ENCODE measurements around the gene GPRIN3.

GPRIN3 gene

GRCh38 chr4:89253935-89254334 is 53.7 kb downstream of the GPRIN3 start:
- H3K4me1 ChIP-seq (ENCODE audit: control insufficient read depth, insufficient read depth, low read length, poor library complexity, severe bottlenecking), result peaks cover 32% of the 10 kb centered on the region
- H3K27ac ChIP-seq (ENCODE audit: insufficient read depth, low read length, poor library complexity, severe bottlenecking), result no peak overlapping the region
- DNase-seq, result no peak
- peaks cover 9% of the 10 kb centered on the region for H3K36me3 ChIP-seq (ENCODE audit: control insufficient read depth, insufficient read depth, low read length)
- H3K27me3 ChIP-seq (replicated peaks; ENCODE audit: control insufficient read depth, insufficient read depth, low read length, poor library complexity, severe bottlenecking), result no peaks in the 10 kb centered on the region
- H3K4me3 ChIP-seq (ENCODE audit: insufficient read depth, low read depth, low read length, poor library complexity, severe bottlenecking), result no peak overlapping the region
- no peaks in the 10 kb centered on the region for H3K9me3 ChIP-seq (ENCODE audit: control insufficient read depth, low read length)

GRCh38 chr4:89253311-89253710 is 54.3 kb downstream of the GPRIN3 start:
- peaks cover 16% of the 10 kb centered on the region for H3K36me3 ChIP-seq (ENCODE audit: control insufficient read depth, insufficient read depth, low read length)
- H3K4me3 ChIP-seq (ENCODE audit: insufficient read depth, low read depth, low read length, poor library complexity, severe bottlenecking), result no peak overlapping the region
- no peaks in the 10 kb centered on the region for H3K9me3 ChIP-seq (ENCODE audit: control insufficient read depth, low read length)
- H3K27me3 ChIP-seq (replicated peaks; ENCODE audit: control insufficient read depth, insufficient read depth, low read length, poor library complexity, severe bottlenecking), result no peaks in the 10 kb centered on the region
- no peak for DNase-seq
- H3K27ac ChIP-seq (ENCODE audit: insufficient read depth, low read length, poor library complexity, severe bottlenecking), result no peak overlapping the region
- H3K4me1 ChIP-seq (ENCODE audit: control insufficient read depth, insufficient read depth, low read length, poor library complexity, severe bottlenecking), result peaks cover 27% of the 10 kb centered on the region

GRCh38 chr4:89251396-89251795 is 56.2 kb downstream of the GPRIN3 start:
- Histone ChIP-seq H3K9me3 (ENCODE audit: control insufficient read depth, low read length) (no peaks in the 10 kb centered on the region), H3K36me3 (ENCODE audit: control insufficient read depth, insufficient read depth, low read length) (peaks cover 33% of the 10 kb centered on the region), H3K27ac (ENCODE audit: insufficient read depth, low read length, poor library complexity, severe bottlenecking) (no peak overlapping the region), H3K27me3 (replicated peaks; ENCODE audit: control insufficient read depth, insufficient read depth, low read length, poor library complexity, severe bottlenecking) (no peaks in the 10 kb centered on the region), H3K4me3 (ENCODE audit: insufficient read depth, low read depth, low read length, poor library complexity, severe bottlenecking) (no peak overlapping the region), H3K4me1 (ENCODE audit: control insufficient read depth, insufficient read depth, low read length, poor library complexity, severe bottlenecking) (peaks cover 10% of the 10 kb centered on the region)
- no peak for DNase-seq

- Histone ChIP-seq H3K4me3 (ENCODE audit: insufficient read depth, low read depth, low read length, poor library complexity, severe bottlenecking) (no peak overlapping the region), H3K36me3 (ENCODE audit: control insufficient read depth, insufficient read depth, low read length) (peaks cover 36% of the 10 kb centered on the region), H3K9me3 (ENCODE audit: control insufficient read depth, low read length) (no peaks in the 10 kb centered on the region), H3K27ac (ENCODE audit: insufficient read depth, low read length, poor library complexity, severe bottlenecking) (no peak overlapping the region), H3K4me1 (ENCODE audit: control insufficient read depth, insufficient read depth, low read length, poor library complexity, severe bottlenecking) (peaks cover 10% of the 10 kb centered on the region), H3K27me3 (replicated peaks; ENCODE audit: control insufficient read depth, insufficient read depth, low read length, poor library complexity, severe bottlenecking) (no peaks in the 10 kb centered on the region)
- no peak for DNase-seq
These were observed 57.8 kb downstream of the GPRIN3 start for GRCh38 chr4:89249716-89250361.

GRCh38 chr4:89249313-89249712 is 58.3 kb downstream of the GPRIN3 start:
- no peaks in the 10 kb centered on the region for H3K9me3 ChIP-seq (ENCODE audit: control insufficient read depth, low read length)
- no peaks in the 10 kb centered on the region for H3K27me3 ChIP-seq (replicated peaks; ENCODE audit: control insufficient read depth, insufficient read depth, low read length, poor library complexity, severe bottlenecking)
- peaks cover 9% of the 10 kb centered on the region for H3K4me1 ChIP-seq (ENCODE audit: control insufficient read depth, insufficient read depth, low read length, poor library complexity, severe bottlenecking)
- peaks cover 36% of the 10 kb centered on the region for H3K36me3 ChIP-seq (ENCODE audit: control insufficient read depth, insufficient read depth, low read length)
- H3K4me3 ChIP-seq (ENCODE audit: insufficient read depth, low read depth, low read length, poor library complexity, severe bottlenecking), result no peak overlapping the region
- no peak overlapping the region for H3K27ac ChIP-seq (ENCODE audit: insufficient read depth, low read length, poor library complexity, severe bottlenecking)
- no peak for DNase-seq

- Histone ChIP-seq H3K27me3 (replicated peaks; ENCODE audit: control insufficient read depth, insufficient read depth, low read length, poor library complexity, severe bottlenecking) (no peaks in the 10 kb centered on the region), H3K4me1 (ENCODE audit: control insufficient read depth, insufficient read depth, low read length, poor library complexity, severe bottlenecking) (peaks cover 12% of the 10 kb centered on the region), H3K27ac (ENCODE audit: insufficient read depth, low read length, poor library complexity, severe bottlenecking) (no peak overlapping the region), H3K4me3 (ENCODE audit: insufficient read depth, low read depth, low read length, poor library complexity, severe bottlenecking) (no peak overlapping the region), H3K9me3 (ENCODE audit: control insufficient read depth, low read length) (no peaks in the 10 kb centered on the region), H3K36me3 (ENCODE audit: control insufficient read depth, insufficient read depth, low read length) (peaks cover 36% of the 10 kb centered on the region)
- DNase-seq, result no peak
These were observed 58.7 kb downstream of the GPRIN3 start for GRCh38 chr4:89248879-89249281.

- no peaks in the 10 kb centered on the region for H3K27me3 ChIP-seq (replicated peaks; ENCODE audit: control insufficient read depth, insufficient read depth, low read length, poor library complexity, severe bottlenecking)
- no peaks in the 10 kb centered on the region for H3K9me3 ChIP-seq (ENCODE audit: control insufficient read depth, low read length)
- H3K27ac ChIP-seq (ENCODE audit: insufficient read depth, low read length, poor library complexity, severe bottlenecking), result no peak overlapping the region
- H3K36me3 ChIP-seq (ENCODE audit: control insufficient read depth, insufficient read depth, low read length), result peaks cover 36% of the 10 kb centered on the region
- peaks cover 22% of the 10 kb centered on the region for H3K4me1 ChIP-seq (ENCODE audit: control insufficient read depth, insufficient read depth, low read length, poor library complexity, severe bottlenecking)
- H3K4me3 ChIP-seq (ENCODE audit: insufficient read depth, low read depth, low read length, poor library complexity, severe bottlenecking), result no peak overlapping the region
- DNase-seq, result no peak
These were observed 59.6 kb downstream of the GPRIN3 start for GRCh38 chr4:89247951-89248350.

GRCh38 chr4:89245459-89245858 is 62.1 kb downstream of the GPRIN3 start:
- H3K36me3 ChIP-seq (ENCODE audit: control insufficient read depth, insufficient read depth, low read length), result peaks cover 36% of the 10 kb centered on the region
- no peaks in the 10 kb centered on the region for H3K27me3 ChIP-seq (replicated peaks; ENCODE audit: control insufficient read depth, insufficient read depth, low read length, poor library complexity, severe bottlenecking)
- H3K4me1 ChIP-seq (ENCODE audit: control insufficient read depth, insufficient read depth, low read length, poor library complexity, severe bottlenecking), result peaks cover 26% of the 10 kb centered on the region
- no peaks in the 10 kb centered on the region for H3K9me3 ChIP-seq (ENCODE audit: control insufficient read depth, low read length)
- DNase-seq, result no peak
- no peak overlapping the region for H3K4me3 ChIP-seq (ENCODE audit: insufficient read depth, low read depth, low read length, poor library complexity, severe bottlenecking)
- H3K27ac ChIP-seq (ENCODE audit: insufficient read depth, low read length, poor library complexity, severe bottlenecking), result peak overlapping the region; percentile 63

GRCh38 chr4:89243733-89244252 is 63.8 kb downstream of the GPRIN3 start:
- Histone ChIP-seq H3K4me3 (ENCODE audit: insufficient read depth, low read depth, low read length, poor library complexity, severe bottlenecking) (no peak overlapping the region), H3K27ac (ENCODE audit: insufficient read depth, low read length, poor library complexity, severe bottlenecking) (peak overlapping the region; percentile 63), H3K4me1 (ENCODE audit: control insufficient read depth, insufficient read depth, low read length, poor library complexity, severe bottlenecking) (peaks cover 26% of the 10 kb centered on the region), H3K27me3 (replicated peaks; ENCODE audit: control insufficient read depth, insufficient read depth, low read length, poor library complexity, severe bottlenecking) (no peaks in the 10 kb centered on the region), H3K9me3 (ENCODE audit: control insufficient read depth, low read length) (no peaks in the 10 kb centered on the region), H3K36me3 (ENCODE audit: control insufficient read depth, insufficient read depth, low read length) (peaks cover 25% of the 10 kb centered on the region)
- DNase-seq, result no peak

GRCh38 chr4:89242864-89243732 is 64.5 kb downstream of the GPRIN3 start:
- Histone ChIP-seq H3K4me3 (ENCODE audit: insufficient read depth, low read depth, low read length, poor library complexity, severe bottlenecking) (no peak overlapping the region), H3K36me3 (ENCODE audit: control insufficient read depth, insufficient read depth, low read length) (peaks cover 18% of the 10 kb centered on the region), H3K27ac (ENCODE audit: insufficient read depth, low read length, poor library complexity, severe bottlenecking) (peak overlapping the region; percentile 63), H3K9me3 (ENCODE audit: control insufficient read depth, low read length) (no peaks in the 10 kb centered on the region), H3K27me3 (replicated peaks; ENCODE audit: control insufficient read depth, insufficient read depth, low read length, poor library complexity, severe bottlenecking) (no peaks in the 10 kb centered on the region), H3K4me1 (ENCODE audit: control insufficient read depth, insufficient read depth, low read length, poor library complexity, severe bottlenecking) (peaks cover 26% of the 10 kb centered on the region)
- DNase-seq, result peak in 1 of 3 donors; percentile 9

Measured in effector memory CD4-positive, alpha-beta T cell (primary cell).